ENCODE data around the gene LRRTM3. TPM values are rescaled to one million over a fixed set of nuclear protein-coding genes. Genes with fewer than 3 reads are reported as not detected.

Gene LRRTM3
- total RNA-seq, 1 experiment from 2014 or later: 0.96 TPM

GRCh38 chr10:66982053-66982420 lies 56.2 kb downstream of the LRRTM3 start:
- Histone ChIP-seq H2BK20ac (ENCODE audit: low read depth, low read length, poor library complexity, severe bottlenecking) (no peak overlapping the region), H2AFZ (ENCODE audit: low read length) (no peak overlapping the region), H3K23me2 (ENCODE audit: insufficient read length, low read depth, low read length, poor library complexity, severe bottlenecking) (no peaks in the 10 kb centered on the region), H2AK5ac (ENCODE audit: insufficient read length, low read length) (no peak overlapping the region), H3K79me2 (ENCODE audit: insufficient read depth, low read length) (no peaks in the 10 kb centered on the region), H2BK12ac (ENCODE audit: insufficient read length, low read depth, low read length) (no peak overlapping the region), H3K4me2 (ENCODE audit: insufficient read depth, insufficient read length, low read length) (no peak overlapping the region), H3K23ac (ENCODE audit: insufficient read length, low read depth, low read length) (no peak overlapping the region), H3K9ac (ENCODE audit: extremely low read depth, insufficient read length, low read length) (no peak overlapping the region), H3K14ac (ENCODE audit: insufficient read depth, low read length) (no peak overlapping the region), H4K8ac (replicated peaks; ENCODE audit: insufficient read length, low read depth, low read length) (no peak overlapping the region), H3K79me1 (ENCODE audit: insufficient read depth, low read depth, low read length, poor library complexity, severe bottlenecking) (no peaks in the 10 kb centered on the region), H2BK5ac (ENCODE audit: insufficient read length, low read length) (no peak overlapping the region), H2BK15ac (ENCODE audit: low read depth, low read length) (no peak overlapping the region), H2BK120ac (ENCODE audit: low read depth, low read length, poor library complexity, severe bottlenecking) (no peak overlapping the region), H3K9me3 (ENCODE audit: control insufficient read depth, low read depth, low read length) (no peaks in the 10 kb centered on the region), H3K27ac (ENCODE audit: insufficient read length, low read depth, low read length) (no peak overlapping the region), H3T11ph (ENCODE audit: low read length) (no peak overlapping the region), H3K56ac (ENCODE audit: insufficient read length, low read depth, low read length) (no peak overlapping the region), H3K18ac (ENCODE audit: insufficient read length, low read depth, low read length) (no peak overlapping the region), H4K20me1 (ENCODE audit: control insufficient read depth, insufficient read depth, insufficient read length) (no peaks in the 10 kb centered on the region), H3K27me3 (ENCODE audit: insufficient read depth, low read length) (no peaks in the 10 kb centered on the region), H4K91ac (ENCODE audit: insufficient read length, low read depth, low read length) (no peak overlapping the region), H4K5ac (ENCODE audit: insufficient read length, low read depth, low read length) (no peak overlapping the region), H3K4me1 (ENCODE audit: insufficient read depth, low read length) (no peaks in the 10 kb centered on the region), H3K4ac (ENCODE audit: low read depth, low read length) (no peak overlapping the region)
- no peaks in the 10 kb centered on the region for H3K4me1 Mint-ChIP-seq
- no peak overlapping the region for H3K4me3 Mint-ChIP-seq
- H3K9me3 Mint-ChIP-seq: no peaks in the 10 kb centered on the region
- H3K36me3 Mint-ChIP-seq (ENCODE audit: insufficient read depth in 1 of 3, low read depth in 3 of 3): no peaks in the 10 kb centered on the region
- no peak overlapping the region for H3K27ac Mint-ChIP-seq
- no CpG with 5 or more reads among the region's 1 CpG for WGBS (ENCODE audit: extremely low coverage, insufficient read length, low lambda C conversion rate)
- DNase-seq: no peak
- no peak for TF ChIP-seq CTCF (conservative IDR thresholded peaks at IDR 0.05)
- H3K27me3 Mint-ChIP-seq (ENCODE audit: low read depth): no peaks in the 10 kb centered on the region
